ENCODE results near the gene RCVRN.

GRCh38 chr17:9913476-9913875, 8.4 kb upstream of the RCVRN start:
- TF ChIP-seq, protein P1, sequence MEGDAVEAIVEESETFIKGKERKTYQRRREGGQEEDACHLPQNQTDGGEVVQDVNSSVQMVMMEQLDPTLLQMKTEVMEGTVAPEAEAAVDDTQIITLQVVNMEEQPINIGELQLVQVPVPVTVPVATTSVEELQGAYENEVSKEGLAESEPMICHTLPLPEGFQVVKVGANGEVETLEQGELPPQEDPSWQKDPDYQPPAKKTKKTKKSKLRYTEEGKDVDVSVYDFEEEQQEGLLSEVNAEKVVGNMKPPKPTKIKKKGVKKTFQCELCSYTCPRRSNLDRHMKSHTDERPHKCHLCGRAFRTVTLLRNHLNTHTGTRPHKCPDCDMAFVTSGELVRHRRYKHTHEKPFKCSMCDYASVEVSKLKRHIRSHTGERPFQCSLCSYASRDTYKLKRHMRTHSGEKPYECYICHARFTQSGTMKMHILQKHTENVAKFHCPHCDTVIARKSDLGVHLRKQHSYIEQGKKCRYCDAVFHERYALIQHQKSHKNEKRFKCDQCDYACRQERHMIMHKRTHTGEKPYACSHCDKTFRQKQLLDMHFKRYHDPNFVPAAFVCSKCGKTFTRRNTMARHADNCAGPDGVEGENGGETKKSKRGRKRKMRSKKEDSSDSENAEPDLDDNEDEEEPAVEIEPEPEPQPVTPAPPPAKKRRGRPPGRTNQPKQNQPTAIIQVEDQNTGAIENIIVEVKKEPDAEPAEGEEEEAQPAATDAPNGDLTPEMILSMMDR (IDR thresholded peaks at IDR 0.05; ENCODE audit: low read depth, low read length), result no peak
- no peak for TF ChIP-seq EZH2phosphoT487 (IDR thresholded peaks at IDR 0.05; ENCODE audit: low read depth)

Data from OCI-LY3 (cell line).